ENCODE results near the gene FSTL4. TPM values are rescaled to one million over a fixed set of nuclear protein-coding genes. Genes with fewer than 3 reads are reported as not detected.
A peak's percentile ranks its signal among the peaks of the same experiment; 100 is the strongest.

The FSTL4 gene
- polyA plus RNA-seq, 2 donors, result 0.67 to 2.1 TPM

- Histone ChIP-seq H3K36me3 (ENCODE audit: control insufficient read depth in 2 of 2, insufficient read depth in 2 of 2, low read length in 1 of 2) (no peaks in the 10 kb centered on the region), H3K9me3 (ENCODE audit: control insufficient read depth in 2 of 2, insufficient read depth in 1 of 2, low read depth in 1 of 2, low read length in 1 of 2) (peaks cover 0 to 3% of the 10 kb centered on the region in 2 donors), H3K27me3 (ENCODE audit: control insufficient read depth in 1 of 2, insufficient read depth in 2 of 2, low read length in 2 of 2) (peaks cover 0 to 10% of the 10 kb centered on the region in 2 donors), H3K4me3 (ENCODE audit: low read depth in 1 of 2, low read length in 2 of 2) (no peak overlapping the region), H3K27ac (ENCODE audit: low read depth in 2 of 2, low read length in 1 of 2) (no peak overlapping the region), H3K4me1 (ENCODE audit: control insufficient read depth in 2 of 2, insufficient read depth in 2 of 2, low read length in 1 of 2) (peaks cover 5 to 17% of the 10 kb centered on the region in 2 donors)
- WGBS, 2 donors, result 76 to 82% methylated on average over 5 of the region's 5 CpGs
Measured at GRCh38 chr5:133613184-133613583, 843 bp upstream of the FSTL4 start.

- H3K4me1 ChIP-seq (ENCODE audit: control insufficient read depth in 2 of 2, insufficient read depth in 2 of 2, low read length in 1 of 2), result peaks cover 5 to 13% of the 10 kb centered on the region in 2 donors
- H3K27me3 ChIP-seq (ENCODE audit: control insufficient read depth in 1 of 2, insufficient read depth in 2 of 2, low read length in 2 of 2), result peaks cover 0 to 10% of the 10 kb centered on the region in 2 donors
- H3K27ac ChIP-seq (ENCODE audit: low read depth in 2 of 2, low read length in 1 of 2), result no peak overlapping the region
- peak overlapping the region; percentile 40 to 49 for H3K4me3 ChIP-seq (ENCODE audit: low read depth in 1 of 2, low read length in 2 of 2)
- no peaks in the 10 kb centered on the region for H3K36me3 ChIP-seq (ENCODE audit: control insufficient read depth in 2 of 2, insufficient read depth in 2 of 2, low read length in 1 of 2)
- 1 to 2% methylated on average over 51 to 91 of the region's 91 CpGs for WGBS, 2 donors
- H3K9me3 ChIP-seq (ENCODE audit: control insufficient read depth in 2 of 2, insufficient read depth in 1 of 2, low read depth in 1 of 2, low read length in 1 of 2), result peaks cover 0 to 3% of the 10 kb centered on the region in 2 donors
Measured at GRCh38 chr5:133611357-133612248, 738 bp downstream of the FSTL4 start.

- no peaks in the 10 kb centered on the region for H3K36me3 ChIP-seq (ENCODE audit: control insufficient read depth in 2 of 2, insufficient read depth in 2 of 2, low read length in 1 of 2)
- peaks cover 0 to 10% of the 10 kb centered on the region in 2 donors for H3K27me3 ChIP-seq (ENCODE audit: control insufficient read depth in 1 of 2, insufficient read depth in 2 of 2, low read length in 2 of 2)
- 6 to 9% methylated on average over 57 of the region's 57 CpGs for WGBS, 2 donors
- H3K27ac ChIP-seq (ENCODE audit: low read depth in 2 of 2, low read length in 1 of 2), result no peak overlapping the region
- H3K9me3 ChIP-seq (ENCODE audit: control insufficient read depth in 2 of 2, insufficient read depth in 1 of 2, low read depth in 1 of 2, low read length in 1 of 2), result peaks cover 0 to 3% of the 10 kb centered on the region in 2 donors
- H3K4me3 ChIP-seq (ENCODE audit: low read depth in 1 of 2, low read length in 2 of 2), result peak overlapping the region; percentile 40 to 49
- H3K4me1 ChIP-seq (ENCODE audit: control insufficient read depth in 2 of 2, insufficient read depth in 2 of 2, low read length in 1 of 2), result peaks cover 5 to 13% of the 10 kb centered on the region in 2 donors
Measured at GRCh38 chr5:133610489-133611356, 1.6 kb downstream of the FSTL4 start.

DNA sequence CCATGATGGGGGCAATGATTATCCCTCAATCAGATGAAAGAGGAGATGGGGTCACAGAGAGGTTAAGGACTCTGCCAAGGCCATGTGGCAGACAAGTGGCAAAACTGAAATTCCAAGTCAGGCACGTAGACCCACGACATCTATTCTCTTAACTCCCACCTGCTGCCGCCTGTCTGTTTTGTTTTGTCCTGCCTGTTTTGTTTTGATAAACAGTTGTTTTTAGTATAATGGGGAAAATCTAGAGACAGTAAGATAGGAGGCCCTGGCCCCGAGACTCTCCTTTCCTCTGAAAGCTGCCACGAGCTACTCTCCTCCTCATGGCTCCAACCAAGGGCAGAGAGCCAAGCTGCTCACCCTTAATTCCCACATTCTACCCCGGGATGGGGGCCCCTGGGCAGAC is 4.9 kb downstream of the FSTL4 start:
- H3K4me1 ChIP-seq (ENCODE audit: control insufficient read depth in 2 of 2, insufficient read depth in 2 of 2, low read length in 1 of 2), result peaks cover 5 to 13% of the 10 kb centered on the region in 2 donors
- 63 to 78% methylated on average over 6 of the region's 6 CpGs for WGBS, 2 donors
- H3K4me3 ChIP-seq (ENCODE audit: low read depth in 1 of 2, low read length in 2 of 2), result no peak overlapping the region
- no peak overlapping the region for H3K27ac ChIP-seq (ENCODE audit: low read depth in 2 of 2, low read length in 1 of 2)
- H3K36me3 ChIP-seq (ENCODE audit: control insufficient read depth in 2 of 2, insufficient read depth in 2 of 2, low read length in 1 of 2), result no peaks in the 10 kb centered on the region
- peaks cover 0 to 3% of the 10 kb centered on the region in 2 donors for H3K9me3 ChIP-seq (ENCODE audit: control insufficient read depth in 2 of 2, insufficient read depth in 1 of 2, low read depth in 1 of 2, low read length in 1 of 2)
- peaks cover 0 to 10% of the 10 kb centered on the region in 2 donors for H3K27me3 ChIP-seq (ENCODE audit: control insufficient read depth in 1 of 2, insufficient read depth in 2 of 2, low read length in 2 of 2)

- H3K9me3 ChIP-seq (ENCODE audit: control insufficient read depth in 2 of 2, insufficient read depth in 1 of 2, low read depth in 1 of 2, low read length in 1 of 2), result peaks cover 0 to 3% of the 10 kb centered on the region in 2 donors
- no peak overlapping the region for H3K27ac ChIP-seq (ENCODE audit: low read depth in 2 of 2, low read length in 1 of 2)
- peaks cover 0 to 7% of the 10 kb centered on the region in 2 donors for H3K27me3 ChIP-seq (ENCODE audit: control insufficient read depth in 1 of 2, insufficient read depth in 2 of 2, low read length in 2 of 2)
- no peaks in the 10 kb centered on the region for H3K36me3 ChIP-seq (ENCODE audit: control insufficient read depth in 2 of 2, insufficient read depth in 2 of 2, low read length in 1 of 2)
- H3K4me3 ChIP-seq (ENCODE audit: low read depth in 1 of 2, low read length in 2 of 2), result no peak overlapping the region
- 89 to 95% methylated on average over 2 of the region's 2 CpGs for WGBS, 2 donors
- H3K4me1 ChIP-seq (ENCODE audit: control insufficient read depth in 2 of 2, insufficient read depth in 2 of 2, low read length in 1 of 2), result peaks cover 5 to 10% of the 10 kb centered on the region in 2 donors
Measured at GRCh38 chr5:133606835-133607234, 5.5 kb downstream of the FSTL4 start.

DNA sequence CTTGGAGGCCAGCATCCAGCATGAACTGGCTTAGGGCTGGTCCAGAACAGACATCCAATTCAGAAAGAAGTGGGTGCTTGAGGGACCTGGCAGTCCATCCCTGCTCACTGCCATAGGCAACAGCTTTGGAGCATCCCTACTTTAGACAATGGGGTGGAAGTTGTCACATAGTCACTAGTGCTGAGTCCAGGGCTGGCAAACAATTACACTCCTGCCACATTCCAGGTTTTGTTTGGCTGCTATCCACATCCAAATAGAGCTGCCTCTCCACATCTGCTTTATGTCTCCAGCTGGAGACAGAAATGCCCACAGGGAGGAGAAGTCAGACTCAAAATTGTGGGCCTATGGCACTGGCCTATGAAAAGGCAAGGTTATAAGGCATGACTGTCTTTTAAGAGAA is 7.0 kb downstream of the FSTL4 start:
- Histone ChIP-seq H3K4me1 (ENCODE audit: control insufficient read depth in 2 of 2, insufficient read depth in 2 of 2, low read length in 1 of 2) (no peaks in the 10 kb centered on the region), H3K36me3 (ENCODE audit: control insufficient read depth in 2 of 2, insufficient read depth in 2 of 2, low read length in 1 of 2) (no peaks in the 10 kb centered on the region), H3K27ac (ENCODE audit: low read depth in 2 of 2, low read length in 1 of 2) (no peak overlapping the region), H3K4me3 (ENCODE audit: low read depth in 1 of 2, low read length in 2 of 2) (no peak overlapping the region), H3K9me3 (ENCODE audit: control insufficient read depth in 2 of 2, insufficient read depth in 1 of 2, low read depth in 1 of 2, low read length in 1 of 2) (no peaks in the 10 kb centered on the region), H3K27me3 (ENCODE audit: control insufficient read depth in 1 of 2, insufficient read depth in 2 of 2, low read length in 2 of 2) (no peaks in the 10 kb centered on the region)

GRCh38 chr5:133603711-133604110 is 8.6 kb downstream of the FSTL4 start:
- Histone ChIP-seq H3K4me3 (ENCODE audit: low read depth in 1 of 2, low read length in 2 of 2) (no peak overlapping the region), H3K9me3 (ENCODE audit: control insufficient read depth in 2 of 2, insufficient read depth in 1 of 2, low read depth in 1 of 2, low read length in 1 of 2) (no peaks in the 10 kb centered on the region), H3K36me3 (ENCODE audit: control insufficient read depth in 2 of 2, insufficient read depth in 2 of 2, low read length in 1 of 2) (no peaks in the 10 kb centered on the region), H3K4me1 (ENCODE audit: control insufficient read depth in 2 of 2, insufficient read depth in 2 of 2, low read length in 1 of 2) (no peaks in the 10 kb centered on the region), H3K27ac (ENCODE audit: low read depth in 2 of 2, low read length in 1 of 2) (no peak overlapping the region), H3K27me3 (ENCODE audit: control insufficient read depth in 1 of 2, insufficient read depth in 2 of 2, low read length in 2 of 2) (no peaks in the 10 kb centered on the region)
- 78 to 80% methylated on average over 6 of the region's 6 CpGs for WGBS, 2 donors

DNA sequence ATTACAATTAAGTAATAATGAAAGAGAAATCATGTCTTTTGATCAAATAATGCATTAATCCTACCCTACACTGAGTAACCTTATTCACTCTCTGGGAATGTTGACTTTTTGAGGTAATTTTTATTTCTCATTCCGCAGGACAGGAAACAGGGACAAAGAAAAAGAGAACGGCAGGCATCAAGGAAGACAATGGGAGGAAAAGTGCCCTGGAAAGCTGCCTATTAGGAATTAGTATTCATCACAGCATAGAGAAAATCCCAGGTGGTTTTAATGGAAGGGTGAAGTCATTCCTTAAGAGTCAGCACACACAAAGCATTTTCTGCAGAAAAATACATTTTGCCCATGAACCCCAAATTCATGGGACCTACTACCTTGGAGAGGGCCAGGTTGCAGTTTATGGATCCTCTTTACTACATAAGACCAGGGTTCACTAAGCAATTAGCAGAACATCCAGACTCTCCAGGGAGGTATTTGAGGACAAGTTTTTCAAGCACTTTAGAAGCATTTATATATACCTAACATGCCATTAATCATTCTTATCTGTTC is 9.4 kb downstream of the FSTL4 start:
- Histone ChIP-seq H3K27me3 (ENCODE audit: control insufficient read depth in 1 of 2, insufficient read depth in 2 of 2, low read length in 2 of 2) (no peaks in the 10 kb centered on the region), H3K27ac (ENCODE audit: low read depth in 2 of 2, low read length in 1 of 2) (no peak overlapping the region), H3K36me3 (ENCODE audit: control insufficient read depth in 2 of 2, insufficient read depth in 2 of 2, low read length in 1 of 2) (no peaks in the 10 kb centered on the region), H3K4me3 (ENCODE audit: low read depth in 1 of 2, low read length in 2 of 2) (no peak overlapping the region), H3K9me3 (ENCODE audit: control insufficient read depth in 2 of 2, insufficient read depth in 1 of 2, low read depth in 1 of 2, low read length in 1 of 2) (no peaks in the 10 kb centered on the region), H3K4me1 (ENCODE audit: control insufficient read depth in 2 of 2, insufficient read depth in 2 of 2, low read length in 1 of 2) (no peaks in the 10 kb centered on the region)
- WGBS, 2 donors, result 23% methylated on average over 2 of the region's 2 CpGs

DNA sequence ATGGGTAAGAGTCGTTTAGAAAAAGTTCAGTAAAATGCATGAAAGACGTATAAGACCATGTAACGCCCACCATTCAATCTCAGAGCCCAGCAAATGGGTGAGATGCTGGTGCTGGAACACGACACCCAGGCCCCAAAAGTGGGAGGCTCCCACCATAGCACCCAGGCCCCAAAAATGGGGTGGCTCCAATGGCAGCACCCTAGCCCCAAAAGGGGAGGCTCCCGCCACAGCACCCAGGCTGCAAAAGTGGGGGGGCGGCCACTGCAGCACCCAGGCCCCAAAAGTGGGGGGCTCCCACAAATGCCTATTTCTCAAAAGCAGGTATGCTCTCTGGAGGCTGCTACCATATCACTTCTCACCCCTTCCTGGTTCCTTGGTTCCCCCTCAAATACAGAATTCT is 12.7 kb downstream of the FSTL4 start:
- Histone ChIP-seq H3K4me3 (ENCODE audit: low read depth in 1 of 2, low read length in 2 of 2) (no peak overlapping the region), H3K27ac (ENCODE audit: low read depth in 2 of 2, low read length in 1 of 2) (no peak overlapping the region), H3K27me3 (ENCODE audit: control insufficient read depth in 1 of 2, insufficient read depth in 2 of 2, low read length in 2 of 2) (no peaks in the 10 kb centered on the region), H3K36me3 (ENCODE audit: control insufficient read depth in 2 of 2, insufficient read depth in 2 of 2, low read length in 1 of 2) (no peaks in the 10 kb centered on the region), H3K9me3 (ENCODE audit: control insufficient read depth in 2 of 2, insufficient read depth in 1 of 2, low read depth in 1 of 2, low read length in 1 of 2) (no peaks in the 10 kb centered on the region), H3K4me1 (ENCODE audit: control insufficient read depth in 2 of 2, insufficient read depth in 2 of 2, low read length in 1 of 2) (no peaks in the 10 kb centered on the region)
- WGBS, 2 donors, result 79 to 82% methylated on average over 6 of the region's 6 CpGs
